Spleen (tissue), 11 donors: ENCODE results near the gene KARS1. TPM values are rescaled to one million over a fixed set of nuclear protein-coding genes. Genes with fewer than 3 reads are reported as not detected.

Source experiments
- DNase-seq: peaks from one replicate; pipeline ENCODE4 v3.0.0-alpha.2; 2020
- H3K27ac ChIP-seq, 8 donors: fragments of 200-600 bp; sonication (generic) in 7 of 8; 1 replicate in 4 of 8; 2 replicates in 4 of 8; pipeline versions ENCODE4 v1.5.0 to v1.8.0; 2016 to 2021; ENCODE audit warnings: inconsistent platforms in 4 of 8, mild to moderate bottlenecking in 4 of 8, moderate library complexity in 1 of 8
- H3K27me3 ChIP-seq, 7 donors: fragments of 200-600 bp; sonication (generic) in 6 of 7; replicated peaks in 1 of 7; 1 replicate in 4 of 7; 2 replicates in 3 of 7; pipeline versions ENCODE4 v1.5.0 to v1.8.0; 2016 to 2021; ENCODE audit warnings: inconsistent platforms in 3 of 7, mild to moderate bottlenecking in 1 of 7
- H3K36me3 ChIP-seq, 6 donors: fragments of 200-600 bp; sonication (generic) in 5 of 6; 1 replicate in 4 of 6; 2 replicates in 2 of 6; pipeline versions ENCODE4 v1.5.0 to v1.8.0; 2016 to 2021; ENCODE audit warnings: inconsistent platforms in 2 of 6
- H3K4me1 ChIP-seq, 6 donors: fragments of 200-600 bp; sonication (generic) in 5 of 6; 1 replicate in 3 of 6; 2 replicates in 3 of 6; pipeline versions ENCODE4 v1.5.0 to v1.8.0; 2016 to 2021; ENCODE audit warnings: inconsistent platforms in 3 of 6
- H3K4me3 ChIP-seq, 8 donors: fragments of 200-600 bp; sonication (generic) in 7 of 8; 1 replicate in 4 of 8; 2 replicates in 4 of 8; pipeline versions ENCODE4 v1.5.0 to v1.8.0; 2016 to 2021; ENCODE audit warnings: inconsistent platforms in 4 of 8, mild to moderate bottlenecking in 4 of 8, moderate library complexity in 2 of 8
- H3K9me3 ChIP-seq, 8 donors: fragments of 200-600 bp; sonication (generic) in 7 of 8; 1 replicate in 4 of 8; 2 replicates in 4 of 8; pipeline versions ENCODE4 v1.5.0 to v1.8.0; 2016 to 2021; ENCODE audit warnings: inconsistent platforms in 4 of 8
- POLR2A ChIP-seq, 3 donors: fragments of 450-650 bp; IDR thresholded peaks; one replicate each; pipeline ENCODE4 v1.5.1; 2017; ENCODE audit warnings: antibody characterized with exemption in 3 of 3, mild to moderate bottlenecking in 1 of 3
- POLR2AphosphoS5 ChIP-seq, 3 donors: sonication (generic); formaldehyde crosslinking; IDR thresholded peaks; one replicate each; pipeline ENCODE4 v1.5.1; 2017; ENCODE audit warnings: antibody characterized with exemption in 3 of 3
- WGBS, 5 donors: extraction: QIAGEN DNeasy Blood & Tissue Kit in 3 of 5; methylation state at CpG; one replicate each; pipeline versions ENCODE4 v1.1.5 to v1.1.7; 2013 to 2018; 5-methylcytosine and 5-hydroxymethylcytosine counted together
- intact Hi-C: fragments of 100-400 bp; cut with DNase I; formaldehyde crosslinking; loops from one replicate; pipeline ENCODE4 v1.15.0; 2023; ENCODE audit warnings: low total_unique reads
- polyA plus RNA-seq, 3 donors: library from polyadenylated mRNA; stranded (reverse); fragments of 200-250 nt; gene quantifications; one replicate each; pipeline ENCODE4 v1.2.1, GENCODE V29; 2013
- total RNA-seq, 7 donors: library from RNA; depleted of rRNA in 3 of 7; stranded (reverse); fragments of >200 nt in 3 of 7; fragmentation: NEBNext Ultra II Directional in 4 of 7; extraction: Animal tissue kit (Norgen Biotek cat#: 25700) in 4 of 7; gene quantifications; one replicate each; pipeline versions ENCODE4 v1.1.0 to v1.2.1, GENCODE V29; 2016 to 2021
- TF ChIP-seq, protein P1 (sequence below), 11 experiments: fragments of 200-600 bp in 7 of 11; fragments of 450-650 bp in 4 of 11; sonication (generic) in 4 of 11; IDR thresholded peaks in 8 of 11; conservative IDR thresholded peaks in 3 of 11; 1 replicate in 7 of 11; 2 replicates in 4 of 11; pipeline versions ENCODE4 v1.4.0 to v1.8.0; 2016 to 2021; ENCODE audit warnings: antibody characterized with exemption in 11 of 11, inconsistent platforms in 4 of 11, mild to moderate bottlenecking in 1 of 11
- donor health status: healthy with polysubstance abuse.
- donor health status: DM: no; HTN: no; CAD: no; lungs with moderate emphysema.
- donor health status: DM: no; HTN: no; CAD: no.
- donor health status: Bipolar disorder and iron deficiency.
- donor health status: healthy.
- donor health status: DM: no; HTN: no; CAD: no.
- donor health status: DM: yes; HTN: yes; CAD: no.

Gene KARS1
- total and polyA plus RNA-seq, 10 donors = 63.7 to 97.7 (median 87.6) TPM

DNA sequence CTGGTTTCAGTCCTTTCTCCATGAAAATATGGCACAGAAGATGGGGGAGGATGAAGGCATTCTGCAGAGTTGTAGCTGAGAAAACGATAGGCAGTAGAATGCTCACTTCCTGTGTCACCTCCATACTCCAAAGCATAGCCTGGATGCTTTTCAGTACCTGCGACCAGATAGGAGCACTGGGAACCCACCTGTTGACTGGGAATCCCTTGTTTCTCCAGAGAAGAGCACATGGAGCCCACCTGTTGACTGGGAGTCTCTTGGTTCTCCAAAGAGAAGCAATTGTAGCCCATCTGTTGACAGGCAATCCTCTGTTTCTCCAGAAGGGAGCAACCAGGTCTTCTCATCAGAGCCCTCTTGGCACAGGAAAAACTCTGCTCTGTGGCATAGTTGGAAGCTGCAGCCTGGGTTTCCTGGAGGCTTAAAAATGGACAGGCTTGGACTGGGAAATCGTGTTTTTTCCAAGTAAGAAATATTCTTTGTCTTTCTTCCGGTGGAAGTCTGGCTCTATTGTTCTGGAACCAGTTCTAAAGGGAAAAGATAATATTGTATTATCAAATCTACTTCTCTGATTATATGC, 13.3 kb upstream of the KARS1 start:
- Histone ChIP-seq H3K4me1 (peaks cover 0 to 13% (median 0%) of the 10 kb centered on the region in 6 donors), H3K27me3 (no peaks in the 10 kb centered on the region), H3K36me3 (peaks cover 4 to 70% (median 42%) of the 10 kb centered on the region in 6 donors), H3K9me3 (no peaks in the 10 kb centered on the region), H3K4me3 (no peak overlapping the region), H3K27ac (peak overlapping the region in 1 of 8 donors; percentile 5)
- DNase-seq = no peak
- no peak for TF ChIP-seq POLR2A (IDR thresholded peaks at IDR 0.05)
- TF ChIP-seq, protein P1, sequence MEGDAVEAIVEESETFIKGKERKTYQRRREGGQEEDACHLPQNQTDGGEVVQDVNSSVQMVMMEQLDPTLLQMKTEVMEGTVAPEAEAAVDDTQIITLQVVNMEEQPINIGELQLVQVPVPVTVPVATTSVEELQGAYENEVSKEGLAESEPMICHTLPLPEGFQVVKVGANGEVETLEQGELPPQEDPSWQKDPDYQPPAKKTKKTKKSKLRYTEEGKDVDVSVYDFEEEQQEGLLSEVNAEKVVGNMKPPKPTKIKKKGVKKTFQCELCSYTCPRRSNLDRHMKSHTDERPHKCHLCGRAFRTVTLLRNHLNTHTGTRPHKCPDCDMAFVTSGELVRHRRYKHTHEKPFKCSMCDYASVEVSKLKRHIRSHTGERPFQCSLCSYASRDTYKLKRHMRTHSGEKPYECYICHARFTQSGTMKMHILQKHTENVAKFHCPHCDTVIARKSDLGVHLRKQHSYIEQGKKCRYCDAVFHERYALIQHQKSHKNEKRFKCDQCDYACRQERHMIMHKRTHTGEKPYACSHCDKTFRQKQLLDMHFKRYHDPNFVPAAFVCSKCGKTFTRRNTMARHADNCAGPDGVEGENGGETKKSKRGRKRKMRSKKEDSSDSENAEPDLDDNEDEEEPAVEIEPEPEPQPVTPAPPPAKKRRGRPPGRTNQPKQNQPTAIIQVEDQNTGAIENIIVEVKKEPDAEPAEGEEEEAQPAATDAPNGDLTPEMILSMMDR (IDR thresholded peaks at IDR 0.05 in 8 of 11, conservative IDR thresholded peaks at IDR 0.05 in 3 of 11) = no peak
- no peak for TF ChIP-seq POLR2AphosphoS5 (IDR thresholded peaks at IDR 0.05)
- WGBS, 5 donors = 71 to 90% (median 85%) methylated on average over 4 of the region's 4 CpGs
- intact Hi-C loops = no loop called here

DNA sequence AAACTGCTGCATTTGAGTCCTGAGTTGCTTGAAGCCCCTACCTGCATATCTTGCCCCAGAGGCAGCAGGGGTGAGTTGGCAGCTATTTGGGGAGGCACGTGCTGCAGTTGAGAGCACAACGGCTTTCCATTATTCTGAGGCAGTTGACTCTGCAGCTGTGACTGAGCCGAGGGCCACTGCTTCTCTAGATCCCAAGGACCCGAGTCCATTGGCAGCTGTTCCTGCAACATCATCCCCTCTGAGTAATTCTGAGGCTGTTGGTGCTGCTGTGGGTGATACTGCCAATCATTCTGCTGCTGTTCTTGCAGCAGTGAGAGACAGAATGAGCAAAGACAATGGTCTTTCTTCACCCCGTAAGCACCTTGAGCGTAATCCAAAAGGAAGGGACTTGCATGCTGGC, 12.9 kb upstream of the KARS1 start:
- 92 to 98% (median 95%) methylated on average over 3 to 6 of the region's 6 CpGs for WGBS, 5 donors
- Histone ChIP-seq H3K27ac (no peak overlapping the region), H3K9me3 (no peaks in the 10 kb centered on the region), H3K27me3 (no peaks in the 10 kb centered on the region), H3K4me1 (peaks cover 0 to 16% (median 0%) of the 10 kb centered on the region in 6 donors), H3K4me3 (no peak overlapping the region), H3K36me3 (peaks cover 5 to 74% (median 47%) of the 10 kb centered on the region in 6 donors)
- DNase-seq = no peak
- TF ChIP-seq POLR2A (IDR thresholded peaks at IDR 0.05) (no peak), POLR2AphosphoS5 (IDR thresholded peaks at IDR 0.05) (peak in 1 of 3 donors; percentile 7)
- intact Hi-C loops = no loop called here

DNA sequence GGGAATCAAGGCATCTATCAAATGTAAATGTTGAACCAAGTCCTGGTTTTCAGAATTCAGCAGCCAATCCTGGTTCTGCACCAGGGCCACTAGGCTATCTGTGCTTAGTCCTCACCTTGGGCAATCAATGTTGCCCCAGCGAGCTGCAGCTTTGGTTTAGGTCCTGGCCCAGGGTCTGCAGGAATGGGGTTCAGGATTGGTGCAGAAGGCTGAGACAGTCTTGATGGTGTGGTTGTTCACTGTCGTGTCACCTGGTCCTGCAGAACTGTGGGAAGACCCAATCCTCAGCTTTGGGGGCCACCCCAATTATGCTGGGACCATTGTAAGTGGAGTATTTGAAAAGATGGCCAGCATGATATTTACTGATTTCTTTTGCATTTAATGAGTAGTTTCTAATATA, 10.7 kb upstream of the KARS1 start:
- Histone ChIP-seq H3K27me3 (no peaks in the 10 kb centered on the region), H3K4me1 (peaks cover 4 to 37% (median 13%) of the 10 kb centered on the region in 6 donors), H3K27ac (no peak overlapping the region), H3K9me3 (no peaks in the 10 kb centered on the region), H3K36me3 (peaks cover 5 to 95% (median 59%) of the 10 kb centered on the region in 6 donors), H3K4me3 (no peak overlapping the region)
- intact Hi-C loops = loop anchor here (10.0 kb wide), 1 partner anchor 97 kb away; no protein-coding TSS in a partner anchor
- TF ChIP-seq POLR2A (IDR thresholded peaks at IDR 0.05) (no peak), POLR2AphosphoS5 (IDR thresholded peaks at IDR 0.05) (peak in 1 of 3 donors; percentile 18)
- DNase-seq = no peak
- WGBS, 5 donors = 92 to 98% (median 92%) methylated on average over 2 of the region's 2 CpGs

- H3K27me3 ChIP-seq = no peaks in the 10 kb centered on the region
- no peak overlapping the region for H3K4me3 ChIP-seq
- no peak for DNase-seq
- H3K36me3 ChIP-seq = peaks cover 5 to 57% (median 47%) of the 10 kb centered on the region in 6 donors
- TF ChIP-seq POLR2AphosphoS5 (IDR thresholded peaks at IDR 0.05) = no peak
- intact Hi-C loops = loop anchor here (10.0 kb wide), 1 partner anchor 101 kb away; no protein-coding TSS in a partner anchor
- no peak overlapping the region for H3K27ac ChIP-seq
- H3K4me1 ChIP-seq = peaks cover 34 to 67% (median 49%) of the 10 kb centered on the region in 6 donors
- no peaks in the 10 kb centered on the region for H3K9me3 ChIP-seq
- WGBS, 5 donors = 71 to 80% (median 77%) methylated on average over 1 of the region's 1 CpG
Measured at GRCh38 chr16:75653922-75654321, 6.5 kb upstream of the KARS1 start.

GRCh38 chr16:75648265-75649076, 1.0 kb upstream of the KARS1 start:
- peak; percentile 95 for DNase-seq
- Histone ChIP-seq H3K27ac (peak overlapping the region; percentile 85 to 99 (median 98)), H3K9me3 (no peaks in the 10 kb centered on the region), H3K27me3 (no peaks in the 10 kb centered on the region), H3K36me3 (peaks cover 0 to 25% (median 13%) of the 10 kb centered on the region in 6 donors), H3K4me3 (peak overlapping the region; percentile 92 to 100 (median 98)), H3K4me1 (peaks cover 62 to 78% (median 73%) of the 10 kb centered on the region in 6 donors)
- 0% methylated on average over 25 to 62 of the region's 62 CpGs for WGBS, 5 donors
- TF ChIP-seq POLR2A (IDR thresholded peaks at IDR 0.05) (no peak), POLR2AphosphoS5 (IDR thresholded peaks at IDR 0.05) (peak in 2 of 3 donors; percentile 4 to 45)
- intact Hi-C loops = no loop called here

- intact Hi-C loops = no loop called here
- no peak for TF ChIP-seq POLR2AphosphoS5 (IDR thresholded peaks at IDR 0.05)
- no peak for TF ChIP-seq POLR2A (IDR thresholded peaks at IDR 0.05)
- TF ChIP-seq, protein P1 (IDR thresholded peaks at IDR 0.05 in 8 of 11, conservative IDR thresholded peaks at IDR 0.05 in 3 of 11) = no peak
- H3K36me3 ChIP-seq = peaks cover 0 to 36% (median 20%) of the 10 kb centered on the region in 6 donors
- peak overlapping the region; percentile 85 to 99 (median 98) for H3K27ac ChIP-seq
- H3K9me3 ChIP-seq = no peaks in the 10 kb centered on the region
- H3K27me3 ChIP-seq = no peaks in the 10 kb centered on the region
- 0 to 1% (median 0%) methylated on average over 15 to 18 of the region's 18 CpGs for WGBS, 5 donors
- no peak for DNase-seq
- peaks cover 49 to 77% (median 63%) of the 10 kb centered on the region in 6 donors for H3K4me1 ChIP-seq
- H3K4me3 ChIP-seq = peak overlapping the region; percentile 92 to 100 (median 98)
Measured at GRCh38 chr16:75647112-75647491, 363 bp downstream of the KARS1 start.
